Right lobe of liver (tissue), 6 donors: Measurements from ENCODE around the gene RPS23. TPM values are rescaled to one million over a fixed set of nuclear protein-coding genes. Genes with fewer than 3 reads are reported as not detected.

ENCODE experiments used
- ATAC-seq, 4 donors: fragments of 200-7000 bp; cut with Tn5 transposase; one replicate each; pipeline ENCODE4 v1.9.1; 2020; ENCODE audit warnings: mild to moderate bottlenecking in 4 of 4, moderate library complexity in 4 of 4
- DNase-seq, 3 donors: peaks; one replicate each; pipeline ENCODE4 v3.0.0-alpha.2; 2020
- H3K27ac ChIP-seq, 3 donors: fragments of 200-600 bp; one replicate each; pipeline ENCODE4 v1.8.0; 2022
- H3K27me3 ChIP-seq, 2 donors: fragments of 200-600 bp; one replicate each; pipeline ENCODE4 v1.8.0; 2022
- H3K36me3 ChIP-seq, 4 donors: fragments of 200-600 bp; sonication (generic) in 1 of 4; one replicate each; pipeline versions ENCODE4 v1.5.1 to v1.8.0; 2017 to 2022; ENCODE audit warnings: control low read depth in 1 of 4
- H3K4me1 ChIP-seq, 4 donors: fragments of 200-600 bp; sonication (generic) in 1 of 4; one replicate each; pipeline versions ENCODE4 v1.5.1 to v1.8.0; 2017 to 2022; ENCODE audit warnings: control low read depth in 1 of 4
- H3K4me3 ChIP-seq, 3 donors: fragments of 200-600 bp; one replicate each; pipeline ENCODE4 v1.8.0; 2022
- H3K9me3 ChIP-seq, 4 donors: fragments of 200-600 bp; sonication (generic) in 1 of 4; one replicate each; pipeline versions ENCODE4 v1.5.1 to v1.8.0; 2017 to 2022; ENCODE audit warnings: control low read depth in 1 of 4
- CTCF ChIP-seq, 4 donors: fragments of 200-600 bp in 3 of 4; fragments of 450-650 bp in 1 of 4; IDR thresholded peaks; one replicate each; pipeline versions ENCODE4 v1.5.1 to v1.8.0; 2016 to 2022; ENCODE audit warnings: antibody characterized with exemption in 4 of 4, mild to moderate bottlenecking in 2 of 4
- POLR2A ChIP-seq: fragments of 450-650 bp; IDR thresholded peaks from one replicate; pipeline ENCODE4 v1.6.1; 2017; ENCODE audit warnings: antibody characterized with exemption, mild to moderate bottlenecking
- WGBS: methylation state at CpG from one replicate; pipeline ENCODE4 v1.1.6; 2018; ENCODE audit warnings: low coverage, low lambda C conversion rate; ENCODE audit not compliant: insufficient coverage; ENCODE audit errors: missing lambda C conversion rate; 5-methylcytosine and 5-hydroxymethylcytosine counted together
- intact Hi-C, 2 donors: fragments of 100-400 bp; cut with DNase I; formaldehyde crosslinking; loops; one replicate each; pipeline versions ENCODE4 v1.11.2 to v1.14.1; 2022
- total RNA-seq, 6 experiments: library from RNA; depleted of rRNA in 2 of 6; stranded (reverse); fragments of >200 nt in 2 of 6; fragmentation: NEBNext Ultra II Directional in 3 of 6; extraction: Animal tissue kit (Norgen Biotek cat#: 25700) in 3 of 6; gene quantifications; one replicate each; pipeline versions ENCODE4 v1.1.0 to v1.2.4, GENCODE V29; 2016 to 2023
- donor health status: DM: no; HTN: yes; CAD: no.
- donor health status: DM: no; HTN: no; CAD: no.
- donor health status: DM: no; HTN: no; CAD: no.
- donor health status: DM: no; HTN: yes; CAD: no.
- donor health status: DM: no; HTN: yes; CAD: no.

RPS23 gene
- total RNA-seq, 6 experiments from 2014 or later, result 529 to 716 (median 601) TPM

- Histone ChIP-seq H3K27ac (no peak overlapping the region), H3K36me3 (no peaks in the 10 kb centered on the region), H3K27me3 (no peaks in the 10 kb centered on the region), H3K4me1 (no peaks in the 10 kb centered on the region), H3K4me3 (no peak overlapping the region), H3K9me3 (no peaks in the 10 kb centered on the region)
- intact Hi-C loops, result no loop called here
- DNase-seq, result no peak
- WGBS, result 33% methylated on average over 3 of the region's 5 CpGs
- no peak for ATAC-seq
- TF ChIP-seq CTCF (IDR thresholded peaks at IDR 0.05), result no peak
- no peak for TF ChIP-seq POLR2A
Observed at GRCh38 chr5:82313016-82313415, 34.9 kb upstream of the RPS23 start.

- TF ChIP-seq CTCF (IDR thresholded peaks at IDR 0.05), result peak; percentile 37 to 59 (median 44)
- no peak for TF ChIP-seq POLR2A
- H3K27me3 ChIP-seq, result no peaks in the 10 kb centered on the region
- no peaks in the 10 kb centered on the region for H3K4me1 ChIP-seq
- no peaks in the 10 kb centered on the region for H3K36me3 ChIP-seq
- intact Hi-C loops, result no loop called here
- WGBS, result 63% methylated on average over 14 of the region's 17 CpGs
- no peak overlapping the region for H3K4me3 ChIP-seq
- H3K9me3 ChIP-seq, result no peaks in the 10 kb centered on the region
- ATAC-seq (peak; percentile 40 to 59 (median 46)), DNase-seq (peak in 1 of 3 donors; percentile 21)
- no peak overlapping the region for H3K27ac ChIP-seq
Observed at GRCh38 chr5:82312373-82312856, 34.3 kb upstream of the RPS23 start.

- Histone ChIP-seq H3K36me3 (no peaks in the 10 kb centered on the region), H3K27ac (no peak overlapping the region), H3K4me3 (no peak overlapping the region), H3K27me3 (no peaks in the 10 kb centered on the region), H3K4me1 (no peaks in the 10 kb centered on the region), H3K9me3 (no peaks in the 10 kb centered on the region)
- no peak for DNase-seq
- no peak for TF ChIP-seq CTCF (IDR thresholded peaks at IDR 0.05)
- TF ChIP-seq POLR2A, result no peak
- 64% methylated on average over 4 of the region's 4 CpGs for WGBS
- no peak for ATAC-seq
- intact Hi-C loops, result no loop called here
Observed at GRCh38 chr5:82309091-82309531, 31.0 kb upstream of the RPS23 start.

- intact Hi-C loops, result no loop called here
- no peak for ATAC-seq
- H3K9me3 ChIP-seq, result no peaks in the 10 kb centered on the region
- WGBS, result 91% methylated on average over 1 of the region's 1 CpG
- no peak for TF ChIP-seq POLR2A
- no peak for TF ChIP-seq CTCF (IDR thresholded peaks at IDR 0.05)
- H3K36me3 ChIP-seq, result no peaks in the 10 kb centered on the region
- no peak overlapping the region for H3K4me3 ChIP-seq
- no peak for DNase-seq
- no peaks in the 10 kb centered on the region for H3K4me1 ChIP-seq
- no peaks in the 10 kb centered on the region for H3K27me3 ChIP-seq
- no peak overlapping the region for H3K27ac ChIP-seq
Observed at GRCh38 chr5:82308416-82308815, 30.3 kb upstream of the RPS23 start.

- ATAC-seq, result no peak
- Histone ChIP-seq H3K36me3 (no peaks in the 10 kb centered on the region), H3K27ac (no peak overlapping the region), H3K4me3 (no peak overlapping the region), H3K27me3 (no peaks in the 10 kb centered on the region), H3K4me1 (no peaks in the 10 kb centered on the region), H3K9me3 (no peaks in the 10 kb centered on the region)
- no peak for TF ChIP-seq POLR2A
- no peak for TF ChIP-seq CTCF (IDR thresholded peaks at IDR 0.05)
- DNase-seq, result no peak
- intact Hi-C loops, result no loop called here
- 51% methylated on average over 3 of the region's 3 CpGs for WGBS
Observed at GRCh38 chr5:82307451-82307850, 29.3 kb upstream of the RPS23 start.
